ENCODE measurements around the gene TFEB. TPM values are rescaled to one million over a fixed set of nuclear protein-coding genes. Genes with fewer than 3 reads are reported as not detected.

TFEB gene
- total RNA-seq, 4 donors from 2014 or later = 24.2 to 46.7 (median 33.1) TPM

- 85% methylated on average over 5 of the region's 5 CpGs for WGBS
- Histone ChIP-seq H3K9me3 (no peaks in the 10 kb centered on the region), H3K27me3 (peaks cover 0 to 15% (median 0%) of the 10 kb centered on the region in 4 donors), H3K4me3 (no peak overlapping the region), H3K4me1 (no peaks in the 10 kb centered on the region), H3K27ac (replicated peaks in 1 of 4) (no peak overlapping the region), H3K36me3 (no peaks in the 10 kb centered on the region)
- DNase-seq (ENCODE audit: extremely low spot score) = no peak
- intact Hi-C loops (cut with DNase I) = no loop called here
- TF ChIP-seq EP300 (IDR thresholded peaks at IDR 0.05) (no peak), CTCF (IDR thresholded peaks at IDR 0.05) (no peak), POLR2AphosphoS5 (IDR thresholded peaks at IDR 0.05) (no peak), POLR2A (IDR thresholded peaks at IDR 0.05; ENCODE audit: low read depth) (no peak)
Measured at GRCh38 chr6:41663568-41663967, 71.8 kb downstream of the TFEB start.

- intact Hi-C loops (cut with DNase I) = no loop called here
- TF ChIP-seq EP300 (IDR thresholded peaks at IDR 0.05) (no peak), CTCF (IDR thresholded peaks at IDR 0.05) (no peak), POLR2A (IDR thresholded peaks at IDR 0.05; ENCODE audit: low read depth) (no peak), POLR2AphosphoS5 (IDR thresholded peaks at IDR 0.05) (no peak)
- Histone ChIP-seq H3K9me3 (no peaks in the 10 kb centered on the region), H3K27ac (replicated peaks in 1 of 4) (no peak overlapping the region), H3K4me1 (peaks cover 0 to 7% (median 4%) of the 10 kb centered on the region in 4 donors), H3K36me3 (no peaks in the 10 kb centered on the region), H3K27me3 (peaks cover 0 to 31% (median 0%) of the 10 kb centered on the region in 4 donors), H3K4me3 (no peak overlapping the region)
- 86% methylated on average over 6 of the region's 7 CpGs for WGBS
- no peak for DNase-seq (ENCODE audit: extremely low spot score)
Measured at GRCh38 chr6:41659935-41660334, 75.5 kb downstream of the TFEB start.

GRCh38 chr6:41658636-41659035 is 76.8 kb downstream of the TFEB start:
- intact Hi-C loops (cut with DNase I) = no loop called here
- H3K27me3 ChIP-seq = peaks cover 0 to 44% (median 0%) of the 10 kb centered on the region in 4 donors
- TF ChIP-seq POLR2AphosphoS5 (IDR thresholded peaks at IDR 0.05) = no peak
- no peak for TF ChIP-seq POLR2A (IDR thresholded peaks at IDR 0.05; ENCODE audit: low read depth)
- TF ChIP-seq EP300 (IDR thresholded peaks at IDR 0.05) = no peak
- TF ChIP-seq CTCF (IDR thresholded peaks at IDR 0.05) = no peak
- no peak for DNase-seq (ENCODE audit: extremely low spot score)
- H3K4me3 ChIP-seq = no peak overlapping the region
- WGBS = 95% methylated on average over 13 of the region's 13 CpGs
- peaks cover 0 to 7% (median 4%) of the 10 kb centered on the region in 4 donors for H3K4me1 ChIP-seq
- H3K9me3 ChIP-seq = no peaks in the 10 kb centered on the region
- no peaks in the 10 kb centered on the region for H3K36me3 ChIP-seq
- no peak overlapping the region for H3K27ac ChIP-seq (replicated peaks in 1 of 4)

GRCh38 chr6:41657131-41658094 is 78.0 kb downstream of the TFEB start:
- Histone ChIP-seq H3K27ac (replicated peaks in 1 of 4) (no peak overlapping the region), H3K4me1 (peaks cover 0 to 7% (median 4%) of the 10 kb centered on the region in 4 donors), H3K27me3 (peaks cover 0 to 52% (median 0%) of the 10 kb centered on the region in 4 donors), H3K36me3 (no peaks in the 10 kb centered on the region), H3K9me3 (no peaks in the 10 kb centered on the region), H3K4me3 (no peak overlapping the region)
- intact Hi-C loops (cut with DNase I) = no loop called here
- 90% methylated on average over 19 of the region's 23 CpGs for whole genome bisulfite sequencing
- DNase-seq (ENCODE audit: extremely low spot score) = no peak
- TF ChIP-seq CTCF (IDR thresholded peaks at IDR 0.05) (no peak), EP300 (IDR thresholded peaks at IDR 0.05) (no peak), POLR2AphosphoS5 (IDR thresholded peaks at IDR 0.05) (no peak), POLR2A (IDR thresholded peaks at IDR 0.05; ENCODE audit: low read depth) (no peak)

All from esophagus muscularis mucosa (tissue), 4 donors.